ENCODE results near the gene TBC1D24. TPM values are rescaled to one million over a fixed set of nuclear protein-coding genes. Genes with fewer than 3 reads are reported as not detected.

Gene TBC1D24
- total and polyA plus RNA-seq, 2 experiments from 2014 or later, result 5.4 to 21.0 TPM

DNA sequence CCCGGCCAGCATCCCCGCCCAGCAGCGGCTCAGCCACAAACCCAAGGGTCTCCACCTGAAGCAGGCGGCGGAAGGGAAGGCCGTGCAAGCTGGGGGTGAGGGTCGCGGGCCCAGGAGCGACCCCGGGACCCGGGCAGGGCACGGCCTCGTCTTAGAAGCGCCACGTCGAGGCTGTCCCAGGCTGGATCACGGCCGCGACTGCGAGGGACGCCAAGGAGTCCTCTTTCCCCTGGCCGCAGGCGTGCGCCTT, 46.2 kb upstream of the TBC1D24 start:
- Histone ChIP-seq H3K79me2 (replicated peaks; ENCODE audit: insufficient read depth) (peaks cover 27% of the 10 kb centered on the region), H3K9me2 (ENCODE audit: insufficient read depth) (no peaks in the 10 kb centered on the region), H3K27me3 (ENCODE audit: insufficient read depth) (no peaks in the 10 kb centered on the region), H3F3A (replicated peaks; ENCODE audit: low read depth) (0 out of 2 replicates have a peak, but pooled peaks cover 17% of the 10 kb centered on the region), H3K4me1 (ENCODE audit: insufficient read depth) (peaks cover 11% of the 10 kb centered on the region; the same call in 1 of the 2 replicates), H3K27ac (ENCODE audit: low read depth) (no peak overlapping the region), H3K4me3 (peak overlapping the region; percentile 68), H3K36me3 (ENCODE audit: insufficient read depth) (peaks cover 22% of the 10 kb centered on the region), H4K20me1 (replicated peaks; ENCODE audit: insufficient read depth) (peaks cover 17% of the 10 kb centered on the region), H2AFZ (peak overlapping the region; percentile 81; the same call in 1 of the 2 replicates), H3K4me2 (peak overlapping the region; percentile 87)
- peak overlapping the region; percentile 81 for H3K4me3 Mint-ChIP-seq
- H3K9me3 Mint-ChIP-seq, result no peaks in the 10 kb centered on the region; the same call in 2 of the 3 replicates
- ATAC-seq (no peak), DNase-seq (ENCODE audit: low spot score) (no peak)
- peaks cover 37% of the 10 kb centered on the region for H3K36me3 Mint-ChIP-seq (ENCODE audit: low read depth)
- peaks cover 21% of the 10 kb centered on the region for H3K4me1 Mint-ChIP-seq
- no peak for TF ChIP-seq ZNF114 (CRISPR knock-in tag; IDR thresholded peaks at IDR 0.05)
- TF ChIP-seq POLR2AphosphoS5 (IDR thresholded peaks at IDR 0.05; ENCODE audit: low read depth), result no peak; the same call in 1 of the 2 replicates
- TF ChIP-seq EZH2 (IDR thresholded peaks at IDR 0.05; ENCODE audit: low read depth, unreplicated experiment), result no peak
- TF ChIP-seq STAT1 (IDR thresholded peaks at IDR 0.05; ENCODE audit: unreplicated experiment), result no peak
- no peak for TF ChIP-seq CREB1 (CRISPR knock-in tag; IDR thresholded peaks at IDR 0.05; ENCODE audit: low read depth)
- no peak for TF ChIP-seq ZNF331 (CRISPR knock-in tag; IDR thresholded peaks at IDR 0.05; ENCODE audit: low read depth)
- TF ChIP-seq, protein P1, sequence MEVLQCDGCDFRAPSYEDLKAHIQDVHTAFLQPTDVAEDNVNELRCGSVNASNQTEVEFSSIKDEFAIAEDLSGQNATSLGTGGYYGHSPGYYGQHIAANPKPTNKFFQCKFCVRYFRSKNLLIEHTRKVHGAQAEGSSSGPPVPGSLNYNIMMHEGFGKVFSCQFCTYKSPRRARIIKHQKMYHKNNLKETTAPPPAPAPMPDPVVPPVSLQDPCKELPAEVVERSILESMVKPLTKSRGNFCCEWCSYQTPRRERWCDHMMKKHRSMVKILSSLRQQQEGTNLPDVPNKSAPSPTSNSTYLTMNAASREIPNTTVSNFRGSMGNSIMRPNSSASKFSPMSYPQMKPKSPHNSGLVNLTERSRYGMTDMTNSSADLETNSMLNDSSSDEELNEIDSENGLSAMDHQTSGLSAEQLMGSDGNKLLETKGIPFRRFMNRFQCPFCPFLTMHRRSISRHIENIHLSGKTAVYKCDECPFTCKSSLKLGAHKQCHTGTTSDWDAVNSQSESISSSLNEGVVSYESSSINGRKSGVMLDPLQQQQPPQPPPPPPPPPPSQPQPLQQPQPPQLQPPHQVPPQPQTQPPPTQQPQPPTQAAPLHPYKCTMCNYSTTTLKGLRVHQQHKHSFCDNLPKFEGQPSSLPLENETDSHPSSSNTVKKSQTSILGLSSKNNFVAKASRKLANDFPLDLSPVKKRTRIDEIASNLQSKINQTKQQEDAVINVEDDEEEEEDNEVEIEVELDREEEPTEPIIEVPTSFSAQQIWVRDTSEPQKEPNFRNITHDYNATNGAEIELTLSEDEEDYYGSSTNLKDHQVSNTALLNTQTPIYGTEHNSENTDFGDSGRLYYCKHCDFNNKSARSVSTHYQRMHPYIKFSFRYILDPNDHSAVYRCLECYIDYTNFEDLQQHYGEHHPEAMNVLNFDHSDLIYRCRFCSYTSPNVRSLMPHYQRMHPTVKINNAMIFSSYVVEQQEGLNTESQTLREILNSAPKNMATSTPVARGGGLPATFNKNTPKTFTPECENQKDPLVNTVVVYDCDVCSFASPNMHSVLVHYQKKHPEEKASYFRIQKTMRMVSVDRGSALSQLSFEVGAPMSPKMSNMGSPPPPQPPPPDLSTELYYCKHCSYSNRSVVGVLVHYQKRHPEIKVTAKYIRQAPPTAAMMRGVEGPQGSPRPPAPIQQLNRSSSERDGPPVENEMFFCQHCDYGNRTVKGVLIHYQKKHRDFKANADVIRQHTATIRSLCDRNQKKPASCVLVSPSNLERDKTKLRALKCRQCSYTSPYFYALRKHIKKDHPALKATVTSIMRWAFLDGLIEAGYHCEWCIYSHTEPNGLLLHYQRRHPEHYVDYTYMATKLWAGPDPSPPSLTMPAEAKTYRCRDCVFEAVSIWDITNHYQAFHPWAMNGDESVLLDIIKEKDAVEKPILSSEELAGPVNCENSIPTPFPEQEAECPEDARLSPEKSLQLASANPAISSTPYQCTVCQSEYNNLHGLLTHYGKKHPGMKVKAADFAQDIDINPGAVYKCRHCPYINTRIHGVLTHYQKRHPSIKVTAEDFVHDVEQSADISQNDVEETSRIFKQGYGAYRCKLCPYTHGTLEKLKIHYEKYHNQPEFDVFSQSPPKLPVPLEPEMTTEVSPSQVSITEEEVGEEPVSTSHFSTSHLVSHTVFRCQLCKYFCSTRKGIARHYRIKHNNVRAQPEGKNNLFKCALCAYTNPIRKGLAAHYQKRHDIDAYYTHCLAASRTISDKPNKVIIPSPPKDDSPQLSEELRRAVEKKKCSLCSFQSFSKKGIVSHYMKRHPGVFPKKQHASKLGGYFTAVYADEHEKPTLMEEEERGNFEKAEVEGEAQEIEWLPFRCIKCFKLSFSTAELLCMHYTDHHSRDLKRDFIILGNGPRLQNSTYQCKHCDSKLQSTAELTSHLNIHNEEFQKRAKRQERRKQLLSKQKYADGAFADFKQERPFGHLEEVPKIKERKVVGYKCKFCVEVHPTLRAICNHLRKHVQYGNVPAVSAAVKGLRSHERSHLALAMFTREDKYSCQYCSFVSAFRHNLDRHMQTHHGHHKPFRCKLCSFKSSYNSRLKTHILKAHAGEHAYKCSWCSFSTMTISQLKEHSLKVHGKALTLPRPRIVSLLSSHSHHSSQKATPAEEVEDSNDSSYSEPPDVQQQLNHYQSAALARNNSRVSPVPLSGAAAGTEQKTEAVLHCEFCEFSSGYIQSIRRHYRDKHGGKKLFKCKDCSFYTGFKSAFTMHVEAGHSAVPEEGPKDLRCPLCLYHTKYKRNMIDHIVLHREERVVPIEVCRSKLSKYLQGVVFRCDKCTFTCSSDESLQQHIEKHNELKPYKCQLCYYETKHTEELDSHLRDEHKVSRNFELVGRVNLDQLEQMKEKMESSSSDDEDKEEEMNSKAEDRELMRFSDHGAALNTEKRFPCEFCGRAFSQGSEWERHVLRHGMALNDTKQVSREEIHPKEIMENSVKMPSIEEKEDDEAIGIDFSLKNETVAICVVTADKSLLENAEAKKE (CRISPR knock-in tag; IDR thresholded peaks at IDR 0.05), result no peak
- no peak for TF ChIP-seq EZH2phosphoT487 (IDR thresholded peaks at IDR 0.05; ENCODE audit: unreplicated experiment)
- TF ChIP-seq, protein P2, sequence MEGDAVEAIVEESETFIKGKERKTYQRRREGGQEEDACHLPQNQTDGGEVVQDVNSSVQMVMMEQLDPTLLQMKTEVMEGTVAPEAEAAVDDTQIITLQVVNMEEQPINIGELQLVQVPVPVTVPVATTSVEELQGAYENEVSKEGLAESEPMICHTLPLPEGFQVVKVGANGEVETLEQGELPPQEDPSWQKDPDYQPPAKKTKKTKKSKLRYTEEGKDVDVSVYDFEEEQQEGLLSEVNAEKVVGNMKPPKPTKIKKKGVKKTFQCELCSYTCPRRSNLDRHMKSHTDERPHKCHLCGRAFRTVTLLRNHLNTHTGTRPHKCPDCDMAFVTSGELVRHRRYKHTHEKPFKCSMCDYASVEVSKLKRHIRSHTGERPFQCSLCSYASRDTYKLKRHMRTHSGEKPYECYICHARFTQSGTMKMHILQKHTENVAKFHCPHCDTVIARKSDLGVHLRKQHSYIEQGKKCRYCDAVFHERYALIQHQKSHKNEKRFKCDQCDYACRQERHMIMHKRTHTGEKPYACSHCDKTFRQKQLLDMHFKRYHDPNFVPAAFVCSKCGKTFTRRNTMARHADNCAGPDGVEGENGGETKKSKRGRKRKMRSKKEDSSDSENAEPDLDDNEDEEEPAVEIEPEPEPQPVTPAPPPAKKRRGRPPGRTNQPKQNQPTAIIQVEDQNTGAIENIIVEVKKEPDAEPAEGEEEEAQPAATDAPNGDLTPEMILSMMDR (conservative IDR thresholded peaks at IDR 0.05; ENCODE audit: low read depth in 2 of 2), result no peak
- TF ChIP-seq, protein P3, sequence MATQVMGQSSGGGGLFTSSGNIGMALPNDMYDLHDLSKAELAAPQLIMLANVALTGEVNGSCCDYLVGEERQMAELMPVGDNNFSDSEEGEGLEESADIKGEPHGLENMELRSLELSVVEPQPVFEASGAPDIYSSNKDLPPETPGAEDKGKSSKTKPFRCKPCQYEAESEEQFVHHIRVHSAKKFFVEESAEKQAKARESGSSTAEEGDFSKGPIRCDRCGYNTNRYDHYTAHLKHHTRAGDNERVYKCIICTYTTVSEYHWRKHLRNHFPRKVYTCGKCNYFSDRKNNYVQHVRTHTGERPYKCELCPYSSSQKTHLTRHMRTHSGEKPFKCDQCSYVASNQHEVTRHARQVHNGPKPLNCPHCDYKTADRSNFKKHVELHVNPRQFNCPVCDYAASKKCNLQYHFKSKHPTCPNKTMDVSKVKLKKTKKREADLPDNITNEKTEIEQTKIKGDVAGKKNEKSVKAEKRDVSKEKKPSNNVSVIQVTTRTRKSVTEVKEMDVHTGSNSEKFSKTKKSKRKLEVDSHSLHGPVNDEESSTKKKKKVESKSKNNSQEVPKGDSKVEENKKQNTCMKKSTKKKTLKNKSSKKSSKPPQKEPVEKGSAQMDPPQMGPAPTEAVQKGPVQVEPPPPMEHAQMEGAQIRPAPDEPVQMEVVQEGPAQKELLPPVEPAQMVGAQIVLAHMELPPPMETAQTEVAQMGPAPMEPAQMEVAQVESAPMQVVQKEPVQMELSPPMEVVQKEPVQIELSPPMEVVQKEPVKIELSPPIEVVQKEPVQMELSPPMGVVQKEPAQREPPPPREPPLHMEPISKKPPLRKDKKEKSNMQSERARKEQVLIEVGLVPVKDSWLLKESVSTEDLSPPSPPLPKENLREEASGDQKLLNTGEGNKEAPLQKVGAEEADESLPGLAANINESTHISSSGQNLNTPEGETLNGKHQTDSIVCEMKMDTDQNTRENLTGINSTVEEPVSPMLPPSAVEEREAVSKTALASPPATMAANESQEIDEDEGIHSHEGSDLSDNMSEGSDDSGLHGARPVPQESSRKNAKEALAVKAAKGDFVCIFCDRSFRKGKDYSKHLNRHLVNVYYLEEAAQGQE (IDR thresholded peaks at IDR 0.05; ENCODE audit: unreplicated experiment), result no peak
- TF ChIP-seq, protein P4, sequence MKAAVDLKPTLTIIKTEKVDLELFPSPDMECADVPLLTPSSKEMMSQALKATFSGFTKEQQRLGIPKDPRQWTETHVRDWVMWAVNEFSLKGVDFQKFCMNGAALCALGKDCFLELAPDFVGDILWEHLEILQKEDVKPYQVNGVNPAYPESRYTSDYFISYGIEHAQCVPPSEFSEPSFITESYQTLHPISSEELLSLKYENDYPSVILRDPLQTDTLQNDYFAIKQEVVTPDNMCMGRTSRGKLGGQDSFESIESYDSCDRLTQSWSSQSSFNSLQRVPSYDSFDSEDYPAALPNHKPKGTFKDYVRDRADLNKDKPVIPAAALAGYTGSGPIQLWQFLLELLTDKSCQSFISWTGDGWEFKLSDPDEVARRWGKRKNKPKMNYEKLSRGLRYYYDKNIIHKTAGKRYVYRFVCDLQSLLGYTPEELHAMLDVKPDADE (IDR thresholded peaks at IDR 0.05), result no peak
- TF ChIP-seq JUNB (IDR thresholded peaks at IDR 0.05; ENCODE audit: unreplicated experiment), result no peak
- no peak for TF ChIP-seq NANOG (IDR thresholded peaks at IDR 0.05; ENCODE audit: borderline replicate concordance)
- H3K27ac Mint-ChIP-seq, result no peak overlapping the region
- H3K27me3 Mint-ChIP-seq (ENCODE audit: insufficient read depth, low read depth, poor library complexity), result peaks cover 23% of the 10 kb centered on the region
